Measurements from ENCODE around the gene SUSD5.

GRCh38 chr3:33145221-33145900 lies 73.2 kb downstream of the SUSD5 start:
- TF ChIP-seq POLR2A (IDR thresholded peaks at IDR 0.05) = no peak
- no peak for TF ChIP-seq POLR2AphosphoS5 (IDR thresholded peaks at IDR 0.05)
